Suprapubic skin (tissue), 3 donors: ENCODE measurements around the gene CASD1.

Experiments used
- POLR2AphosphoS5 ChIP-seq, 3 donors: sonication (generic); formaldehyde crosslinking; IDR thresholded peaks; one replicate each; pipeline ENCODE4 v1.6.1; 2017; ENCODE audit warnings: antibody characterized with exemption in 3 of 3
- TF ChIP-seq, protein P1 (sequence below), 2 donors: fragments of 200-600 bp in 1 of 2; fragments of 450-650 bp in 1 of 2; sonication (generic) in 1 of 2; IDR thresholded peaks; one replicate each; pipeline ENCODE4 v1.5.1; 2016 to 2019; ENCODE audit warnings: antibody characterized with exemption in 2 of 2, mild to moderate bottlenecking in 1 of 2, moderate library complexity in 1 of 2

DNA sequence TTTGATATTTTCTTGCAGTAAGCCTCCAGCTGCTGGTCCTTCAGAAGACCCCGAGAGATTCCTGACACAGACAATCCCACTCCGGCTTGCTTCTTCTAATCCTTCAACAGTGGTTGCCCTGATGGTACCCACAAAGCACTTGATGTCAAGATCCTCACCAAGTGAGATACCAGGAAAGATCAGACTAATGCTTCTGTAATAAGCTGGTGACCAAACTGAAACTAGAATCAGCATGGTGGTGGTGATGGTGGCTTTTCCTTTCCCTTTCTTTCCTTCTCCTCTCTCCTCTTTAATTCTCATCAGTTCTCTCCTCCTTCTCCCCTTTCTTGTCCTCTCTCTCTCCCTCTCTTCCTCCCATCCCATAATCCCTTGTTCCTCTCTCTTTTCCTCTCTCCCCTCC is 25.8 kb upstream of the CASD1 start:
- TF ChIP-seq, protein P1, sequence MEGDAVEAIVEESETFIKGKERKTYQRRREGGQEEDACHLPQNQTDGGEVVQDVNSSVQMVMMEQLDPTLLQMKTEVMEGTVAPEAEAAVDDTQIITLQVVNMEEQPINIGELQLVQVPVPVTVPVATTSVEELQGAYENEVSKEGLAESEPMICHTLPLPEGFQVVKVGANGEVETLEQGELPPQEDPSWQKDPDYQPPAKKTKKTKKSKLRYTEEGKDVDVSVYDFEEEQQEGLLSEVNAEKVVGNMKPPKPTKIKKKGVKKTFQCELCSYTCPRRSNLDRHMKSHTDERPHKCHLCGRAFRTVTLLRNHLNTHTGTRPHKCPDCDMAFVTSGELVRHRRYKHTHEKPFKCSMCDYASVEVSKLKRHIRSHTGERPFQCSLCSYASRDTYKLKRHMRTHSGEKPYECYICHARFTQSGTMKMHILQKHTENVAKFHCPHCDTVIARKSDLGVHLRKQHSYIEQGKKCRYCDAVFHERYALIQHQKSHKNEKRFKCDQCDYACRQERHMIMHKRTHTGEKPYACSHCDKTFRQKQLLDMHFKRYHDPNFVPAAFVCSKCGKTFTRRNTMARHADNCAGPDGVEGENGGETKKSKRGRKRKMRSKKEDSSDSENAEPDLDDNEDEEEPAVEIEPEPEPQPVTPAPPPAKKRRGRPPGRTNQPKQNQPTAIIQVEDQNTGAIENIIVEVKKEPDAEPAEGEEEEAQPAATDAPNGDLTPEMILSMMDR (IDR thresholded peaks at IDR 0.05), result no peak
- no peak for TF ChIP-seq POLR2AphosphoS5 (IDR thresholded peaks at IDR 0.05)
